Measurements from ENCODE around the gene DPP6.

DNA sequence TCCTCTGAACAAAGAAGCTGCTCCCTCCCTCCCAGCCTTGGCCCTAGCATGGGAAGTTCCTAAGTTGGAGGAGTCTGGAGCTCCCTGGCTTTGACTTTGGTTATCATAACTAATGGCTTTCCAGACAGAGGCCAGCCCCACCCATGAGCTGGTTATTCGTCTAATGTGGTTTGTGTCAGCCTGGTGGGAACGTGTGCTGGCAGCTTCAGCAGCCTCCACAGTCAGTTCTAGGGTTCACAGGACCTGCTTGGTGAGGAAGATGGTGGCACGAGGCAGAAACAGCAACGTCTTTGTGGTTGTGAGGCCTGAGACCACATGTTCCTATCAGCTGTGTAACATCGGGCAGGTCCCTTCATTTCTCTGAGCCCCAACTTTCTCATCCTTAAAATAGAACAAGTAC, 847.7 kb downstream of the DPP6 start:
- TF ChIP-seq ESRRA (IDR thresholded peaks at IDR 0.05; ENCODE audit: borderline replicate concordance, low read length) (no peak), EHMT2 (IDR thresholded peaks at IDR 0.05; ENCODE audit: low read depth) (no peak), HDAC2 (IDR thresholded peaks at IDR 0.05) (no peak), ZFP36 (IDR thresholded peaks at IDR 0.05; ENCODE audit: borderline replicate concordance, partially characterized antibody) (no peak), MAFK (IDR thresholded peaks at IDR 0.05; ENCODE audit: partially characterized antibody) (no peak), POLR2A (IDR thresholded peaks at IDR 0.05; ENCODE audit: low read length) (no peak), CBX2 (IDR thresholded peaks at IDR 0.05; ENCODE audit: borderline replicate concordance, low read depth) (no peak), MAZ (IDR thresholded peaks at IDR 0.05; ENCODE audit: borderline replicate concordance, low read depth, low read length) (no peak)
- TF ChIP-seq, protein P1, sequence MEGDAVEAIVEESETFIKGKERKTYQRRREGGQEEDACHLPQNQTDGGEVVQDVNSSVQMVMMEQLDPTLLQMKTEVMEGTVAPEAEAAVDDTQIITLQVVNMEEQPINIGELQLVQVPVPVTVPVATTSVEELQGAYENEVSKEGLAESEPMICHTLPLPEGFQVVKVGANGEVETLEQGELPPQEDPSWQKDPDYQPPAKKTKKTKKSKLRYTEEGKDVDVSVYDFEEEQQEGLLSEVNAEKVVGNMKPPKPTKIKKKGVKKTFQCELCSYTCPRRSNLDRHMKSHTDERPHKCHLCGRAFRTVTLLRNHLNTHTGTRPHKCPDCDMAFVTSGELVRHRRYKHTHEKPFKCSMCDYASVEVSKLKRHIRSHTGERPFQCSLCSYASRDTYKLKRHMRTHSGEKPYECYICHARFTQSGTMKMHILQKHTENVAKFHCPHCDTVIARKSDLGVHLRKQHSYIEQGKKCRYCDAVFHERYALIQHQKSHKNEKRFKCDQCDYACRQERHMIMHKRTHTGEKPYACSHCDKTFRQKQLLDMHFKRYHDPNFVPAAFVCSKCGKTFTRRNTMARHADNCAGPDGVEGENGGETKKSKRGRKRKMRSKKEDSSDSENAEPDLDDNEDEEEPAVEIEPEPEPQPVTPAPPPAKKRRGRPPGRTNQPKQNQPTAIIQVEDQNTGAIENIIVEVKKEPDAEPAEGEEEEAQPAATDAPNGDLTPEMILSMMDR (IDR thresholded peaks at IDR 0.05), result no peak
